Measurements from ENCODE around the gene DAND5. TPM values are rescaled to one million over a fixed set of nuclear protein-coding genes. Genes with fewer than 3 reads are reported as not detected.

Gene DAND5
- total and polyA plus RNA-seq, 2 donors (not counting 1 experiment from before 2014, with no cell fraction given), result not detected

- Histone ChIP-seq H3K9me3 (ENCODE audit: control extremely low read depth in 1 of 3, control insufficient read depth in 2 of 3, insufficient read depth in 1 of 3, low read length in 2 of 3) (no peaks in the 10 kb centered on the region), H3K36me3 (replicated peaks in 1 of 2; ENCODE audit: control extremely low read depth in 1 of 2, control insufficient read depth in 1 of 2, extremely low read depth in 1 of 2, insufficient read depth in 2 of 2, low read length in 1 of 2) (no peaks in the 10 kb centered on the region), H3K79me2 (ENCODE audit: control insufficient read depth, insufficient read depth, low read length) (no peaks in the 10 kb centered on the region), H3K27ac (ENCODE audit: low read length in 2 of 2) (no peak overlapping the region), H3K4me1 (ENCODE audit: control insufficient read depth in 2 of 2, insufficient read depth in 2 of 2, low read length in 2 of 2) (peaks cover 6 to 10% of the 10 kb centered on the region in 2 donors), H4K20me1 (ENCODE audit: control insufficient read depth, insufficient read depth, low read length, poor library complexity, severe bottlenecking) (no peaks in the 10 kb centered on the region), H3K9ac (ENCODE audit: low read length) (no peak overlapping the region), H2AFZ (ENCODE audit: insufficient read depth, low read depth, low read length, poor library complexity, severe bottlenecking) (no peak overlapping the region), H3K4me3 (ENCODE audit: control extremely low read depth in 1 of 5, extremely low read depth in 1 of 5, insufficient read depth in 1 of 5, low read depth in 2 of 5, low read length in 4 of 5) (no peak overlapping the region), H3K4me2 (replicated peaks; ENCODE audit: low read depth, low read length, poor library complexity, severe bottlenecking) (no peak overlapping the region), H3K27me3 (replicated peaks in 1 of 4; ENCODE audit: control extremely low read depth in 1 of 4, control insufficient read depth in 3 of 4, insufficient read depth in 4 of 4, low read length in 3 of 4) (peaks cover 0 to 13% (median 4%) of the 10 kb centered on the region in 4 experiments)
- ATAC-seq (ENCODE audit: low read depth), result no peak
- H3K4me1 Mint-ChIP-seq, result peaks cover 11% of the 10 kb centered on the region
- CTCF ChIA-PET, result no interaction called here
- no peak for DNase-seq
- H3K9me3 Mint-ChIP-seq (ENCODE audit: insufficient read depth), result no peaks in the 10 kb centered on the region
- H3K4me3 Mint-ChIP-seq, result no peak overlapping the region
- no peak for TF ChIP-seq EZH2 (IDR thresholded peaks at IDR 0.05; ENCODE audit: borderline replicate concordance, insufficient read depth, low read depth, low read length, poor library complexity, severe bottlenecking)
- no peak for TF ChIP-seq CTCF (IDR thresholded peaks at IDR 0.05)
- POLR2A ChIA-PET, result no interaction called here
- H3K27ac Mint-ChIP-seq, result no peak overlapping the region
- 87% methylated on average over 11 of the region's 22 CpGs for WGBS (ENCODE audit: insufficient coverage)
- peaks cover 13% of the 10 kb centered on the region for H3K27me3 Mint-ChIP-seq
- intact Hi-C loops (cut with micrococcal nuclease), result loop anchor here (5.0 kb wide), 1 partner anchor 1223 kb away; the partner anchor contains the start of gene ZNF441
Measured at GRCh38 chr19:12990431-12990830, 21.1 kb downstream of the DAND5 start.

- peaks cover 6% of the 10 kb centered on the region in 2 donors for H3K4me1 ChIP-seq (ENCODE audit: control insufficient read depth in 2 of 2, insufficient read depth in 2 of 2, low read length in 2 of 2)
- H3K4me3 ChIP-seq (ENCODE audit: control extremely low read depth in 1 of 5, extremely low read depth in 1 of 5, insufficient read depth in 1 of 5, low read depth in 2 of 5, low read length in 4 of 5), result no peak overlapping the region
- TF ChIP-seq EZH2 (IDR thresholded peaks at IDR 0.05; ENCODE audit: borderline replicate concordance, insufficient read depth, low read depth, low read length, poor library complexity, severe bottlenecking), result no peak
- no peak for TF ChIP-seq CTCF (IDR thresholded peaks at IDR 0.05)
- no peak overlapping the region for H2AFZ ChIP-seq (ENCODE audit: insufficient read depth, low read depth, low read length, poor library complexity, severe bottlenecking)
- no peak overlapping the region for H3K9ac ChIP-seq (ENCODE audit: low read length)
- Mint-ChIP-seq H3K9me3 (ENCODE audit: insufficient read depth) (no peaks in the 10 kb centered on the region), H3K4me3 (no peak overlapping the region), H3K4me1 (peaks cover 8% of the 10 kb centered on the region), H3K27ac (no peak overlapping the region), H3K27me3 (peaks cover 13% of the 10 kb centered on the region)
- no peaks in the 10 kb centered on the region for H3K79me2 ChIP-seq (ENCODE audit: control insufficient read depth, insufficient read depth, low read length)
- ChIA-PET CTCF (no interaction called here), POLR2A (no interaction called here)
- intact Hi-C loops (cut with micrococcal nuclease), result loop anchor here (5.0 kb wide), 1 partner anchor 1224 kb away; the partner anchor contains the start of gene ZNF441
- H3K27ac ChIP-seq (ENCODE audit: low read length in 2 of 2), result no peak overlapping the region
- WGBS (ENCODE audit: insufficient coverage), result 83% methylated on average over 3 of the region's 3 CpGs
- H4K20me1 ChIP-seq (ENCODE audit: control insufficient read depth, insufficient read depth, low read length, poor library complexity, severe bottlenecking), result no peaks in the 10 kb centered on the region
- no peak for ATAC-seq (ENCODE audit: low read depth)
- peaks cover 0 to 13% (median 4%) of the 10 kb centered on the region in 4 experiments for H3K27me3 ChIP-seq (replicated peaks in 1 of 4; ENCODE audit: control extremely low read depth in 1 of 4, control insufficient read depth in 3 of 4, insufficient read depth in 4 of 4, low read length in 3 of 4)
- no peaks in the 10 kb centered on the region for H3K36me3 ChIP-seq (replicated peaks in 1 of 2; ENCODE audit: control extremely low read depth in 1 of 2, control insufficient read depth in 1 of 2, extremely low read depth in 1 of 2, insufficient read depth in 2 of 2, low read length in 1 of 2)
- DNase-seq, result no peak
- H3K9me3 ChIP-seq (ENCODE audit: control extremely low read depth in 1 of 3, control insufficient read depth in 2 of 3, insufficient read depth in 1 of 3, low read length in 2 of 3), result no peaks in the 10 kb centered on the region
- no peak overlapping the region for H3K4me2 ChIP-seq (replicated peaks; ENCODE audit: low read depth, low read length, poor library complexity, severe bottlenecking)
Measured at GRCh38 chr19:12990853-12991252, 21.5 kb downstream of the DAND5 start.

All from B cell (primary cell).